DOHH2 (cell line): ENCODE results near the gene ZNF641.

Experiments
- H3F3A ChIP-seq: fragments of 200-600 bp; sonication (generic), shearing (Covaris generic); 2 replicates; pipeline ENCODE4 v1.6.0; 2016; ENCODE audit warnings: antibody characterized with exemption, mild to moderate bottlenecking; ENCODE audit not compliant: control insufficient read depth, insufficient read depth
- H3K27ac ChIP-seq: fragments of 200-600 bp; sonication (generic); 2 replicates; pipeline ENCODE4 v1.5.1; 2014; ENCODE audit warnings: low read depth, mild to moderate bottlenecking, low read length, moderate library complexity
- H3K27me3 ChIP-seq: fragments of 200-600 bp; sonication (generic); 2 replicates; pipeline ENCODE4 v1.6.1; 2014; ENCODE audit warnings: mild to moderate bottlenecking, low read length, mixed read lengths; ENCODE audit not compliant: control insufficient read depth
- H3K36me3 ChIP-seq: fragments of 200-600 bp; sonication (generic); 2 replicates; pipeline ENCODE4 v1.6.1; 2014; ENCODE audit warnings: mild to moderate bottlenecking, low read length, moderate library complexity, mixed read lengths; ENCODE audit not compliant: control insufficient read depth
- H3K4me1 ChIP-seq: fragments of 200-600 bp; sonication (generic); 2 replicates; pipeline ENCODE4 v1.6.1; 2014; ENCODE audit warnings: mild to moderate bottlenecking, low read length, mixed read lengths; ENCODE audit not compliant: control insufficient read depth
- H3K4me2 ChIP-seq: fragments of 200-600 bp; sonication (generic); 2 replicates; pipeline ENCODE4 v1.6.0; 2014; ENCODE audit warnings: mild to moderate bottlenecking, low read length, moderate library complexity
- H3K4me3 ChIP-seq: fragments of 200-600 bp; sonication (generic); 2 replicates; pipeline ENCODE4 v1.5.1; 2014; ENCODE audit warnings: mild to moderate bottlenecking, low read length, mixed read lengths
- H3K79me2 ChIP-seq: fragments of 200-600 bp; sonication (generic); 2 replicates; pipeline ENCODE4 v1.6.1; 2014; ENCODE audit warnings: mild to moderate bottlenecking, low read length, mixed read lengths; ENCODE audit not compliant: control insufficient read depth
- H3K9me2 ChIP-seq: fragments of 200-600 bp; sonication (generic); replicated peaks from 2 replicates; pipeline ENCODE4 v1.6.1; 2014; ENCODE audit warnings: mild to moderate bottlenecking, low read length, mixed read lengths; ENCODE audit not compliant: control insufficient read depth
- H3K9me3 ChIP-seq: fragments of 200-600 bp; sonication (generic); 2 replicates; pipeline ENCODE4 v1.6.1; 2014; ENCODE audit warnings: antibody characterized with exemption, low read length, mixed read lengths; ENCODE audit not compliant: control insufficient read depth, insufficient read depth
- H4K20me1 ChIP-seq: fragments of 200-600 bp; sonication (generic); 2 replicates; pipeline ENCODE4 v1.6.0; 2014; ENCODE audit warnings: low read depth, mild to moderate bottlenecking, antibody characterized with exemption, low read length, moderate library complexity; ENCODE audit not compliant: control insufficient read depth, insufficient read depth
- EZH2phosphoT487 ChIP-seq: fragments of 200-600 bp; sonication (generic); IDR thresholded peaks from 2 replicates; pipeline ENCODE4 v1.6.1; 2017; ENCODE audit warnings: borderline replicate concordance, mild to moderate bottlenecking, antibody characterized with exemption, low read length, moderate library complexity, mixed read lengths
- TF ChIP-seq, protein P1 (sequence below): fragments of 200-600 bp; sonication (generic); IDR thresholded peaks from one replicate; pipeline ENCODE4 v1.5.1; 2014; ENCODE audit warnings: antibody characterized with exemption, mild to moderate bottlenecking, low read depth, low read length; ENCODE audit not compliant: poor library complexity, severe bottlenecking

Gene ZNF641

DNA sequence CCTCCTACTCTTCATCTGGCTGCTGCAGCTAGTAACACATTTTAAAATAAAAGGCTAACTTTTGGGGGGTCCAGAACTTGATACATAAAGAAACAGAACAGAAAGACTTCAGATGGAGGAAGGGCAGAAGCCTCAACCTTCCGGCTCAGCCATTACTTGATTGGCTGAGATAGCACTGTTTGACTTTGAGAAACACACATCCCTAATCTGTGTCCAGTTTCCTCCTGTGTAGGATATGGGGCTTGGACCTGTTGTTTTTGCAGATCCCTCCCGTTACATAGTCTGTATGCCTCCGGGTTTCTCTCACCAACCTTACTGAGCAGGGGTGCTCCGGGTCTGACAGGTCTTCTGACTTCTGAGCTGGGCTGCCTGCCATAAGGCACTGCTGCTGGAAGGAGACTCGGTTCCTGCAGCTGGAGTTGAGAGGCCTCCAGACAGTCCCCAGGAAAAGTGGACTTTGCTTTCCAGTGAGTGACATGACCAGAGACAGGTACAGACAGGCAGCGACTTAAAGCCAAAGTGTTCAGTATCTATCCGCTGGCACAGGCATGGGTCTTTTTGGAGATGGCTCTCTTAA, 8.3 kb upstream of the ZNF641 start:
- Histone ChIP-seq H3K27me3 (0 out of 2 replicates have a peak, but pooled peaks cover 6% of the 10 kb centered on the region), H3K9me3 (no peaks in the 10 kb centered on the region), H3K36me3 (no peaks in the 10 kb centered on the region), H4K20me1 (no peaks in the 10 kb centered on the region), H3K79me2 (no peaks in the 10 kb centered on the region), H3F3A (no peaks in the 10 kb centered on the region), H3K27ac (no peak overlapping the region), H3K4me3 (no peak overlapping the region), H3K4me2 (no peak overlapping the region), H3K9me2 (no peaks in the 10 kb centered on the region), H3K4me1 (no peaks in the 10 kb centered on the region)
- TF ChIP-seq, protein P1, sequence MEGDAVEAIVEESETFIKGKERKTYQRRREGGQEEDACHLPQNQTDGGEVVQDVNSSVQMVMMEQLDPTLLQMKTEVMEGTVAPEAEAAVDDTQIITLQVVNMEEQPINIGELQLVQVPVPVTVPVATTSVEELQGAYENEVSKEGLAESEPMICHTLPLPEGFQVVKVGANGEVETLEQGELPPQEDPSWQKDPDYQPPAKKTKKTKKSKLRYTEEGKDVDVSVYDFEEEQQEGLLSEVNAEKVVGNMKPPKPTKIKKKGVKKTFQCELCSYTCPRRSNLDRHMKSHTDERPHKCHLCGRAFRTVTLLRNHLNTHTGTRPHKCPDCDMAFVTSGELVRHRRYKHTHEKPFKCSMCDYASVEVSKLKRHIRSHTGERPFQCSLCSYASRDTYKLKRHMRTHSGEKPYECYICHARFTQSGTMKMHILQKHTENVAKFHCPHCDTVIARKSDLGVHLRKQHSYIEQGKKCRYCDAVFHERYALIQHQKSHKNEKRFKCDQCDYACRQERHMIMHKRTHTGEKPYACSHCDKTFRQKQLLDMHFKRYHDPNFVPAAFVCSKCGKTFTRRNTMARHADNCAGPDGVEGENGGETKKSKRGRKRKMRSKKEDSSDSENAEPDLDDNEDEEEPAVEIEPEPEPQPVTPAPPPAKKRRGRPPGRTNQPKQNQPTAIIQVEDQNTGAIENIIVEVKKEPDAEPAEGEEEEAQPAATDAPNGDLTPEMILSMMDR = no peak
- no peak for TF ChIP-seq EZH2phosphoT487

DNA sequence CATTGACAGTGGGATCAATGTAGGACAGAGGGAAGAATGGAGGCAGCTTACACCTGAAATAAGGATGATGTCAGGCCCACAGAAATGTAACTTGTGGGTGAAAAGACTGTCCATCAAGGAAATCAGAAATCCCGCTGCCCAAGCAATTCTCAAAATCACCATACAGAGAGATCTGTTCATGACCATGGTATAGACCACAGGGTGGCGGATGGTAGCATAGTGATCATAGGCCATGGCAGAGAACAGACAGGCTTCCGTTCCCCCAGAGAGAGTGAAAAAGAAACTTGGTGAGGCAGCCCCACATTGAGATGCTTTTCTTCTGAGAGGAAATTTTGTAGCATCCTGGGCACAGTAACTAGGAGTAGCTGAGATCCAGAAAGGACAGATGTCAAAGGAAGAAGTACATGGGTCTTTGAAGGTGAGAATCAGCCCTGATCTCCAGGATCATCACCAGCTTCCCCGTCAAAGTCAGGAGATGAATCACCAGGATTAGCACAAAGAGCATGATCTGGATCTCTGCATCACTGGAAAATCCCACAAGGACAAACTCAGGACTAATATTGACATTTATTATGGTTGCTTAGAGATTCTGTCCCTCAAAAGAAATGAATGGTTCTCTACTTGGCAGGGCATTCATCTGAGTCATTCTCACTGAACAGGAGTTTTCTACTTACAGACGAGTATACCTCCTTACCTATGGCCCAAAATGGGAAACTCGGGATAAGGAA, 5.5 kb upstream of the ZNF641 start:
- TF ChIP-seq, protein P1 = no peak
- TF ChIP-seq EZH2phosphoT487 = no peak
- H4K20me1 ChIP-seq = no peaks in the 10 kb centered on the region
- H3K9me3 ChIP-seq = no peaks in the 10 kb centered on the region
- H3K27ac ChIP-seq = no peak overlapping the region
- 0 out of 2 replicates have a peak, but pooled peaks cover 6% of the 10 kb centered on the region for H3K27me3 ChIP-seq
- H3K36me3 ChIP-seq = no peaks in the 10 kb centered on the region
- peaks cover 5% of the 10 kb centered on the region for H3K4me1 ChIP-seq
- H3K4me2 ChIP-seq = no peak overlapping the region
- H3K79me2 ChIP-seq = no peaks in the 10 kb centered on the region
- H3F3A ChIP-seq = peaks cover 5% of the 10 kb centered on the region
- no peaks in the 10 kb centered on the region for H3K9me2 ChIP-seq
- no peak overlapping the region for H3K4me3 ChIP-seq

DNA sequence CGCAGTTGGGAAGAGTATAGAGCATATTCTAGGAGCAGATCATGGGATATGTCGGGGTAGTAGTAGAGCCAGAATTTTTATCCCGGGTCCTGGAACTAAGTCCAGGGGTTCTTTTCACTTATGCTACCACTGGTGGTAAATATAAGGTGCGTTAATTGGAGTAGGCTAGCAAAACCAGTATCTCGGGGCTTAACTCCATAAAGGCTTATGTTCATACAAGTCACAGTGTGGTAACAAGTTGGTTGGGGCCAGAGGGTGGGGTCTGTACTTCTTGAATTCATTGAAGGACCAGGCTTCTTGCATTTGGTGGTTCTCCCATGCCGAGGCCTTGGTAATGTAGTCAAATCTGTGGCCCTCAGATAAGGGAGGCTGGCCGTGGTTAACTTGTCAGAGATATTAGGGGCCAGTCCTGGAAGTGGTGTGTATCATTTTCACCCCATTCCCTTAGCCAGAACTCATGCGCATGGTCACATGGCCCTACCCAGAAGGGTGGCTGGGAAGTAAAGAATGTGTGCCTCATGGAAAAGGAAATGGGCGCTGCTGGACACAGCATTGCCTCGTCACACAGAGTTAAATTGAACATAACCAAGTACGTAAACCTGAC, 1.5 kb upstream of the ZNF641 start:
- Histone ChIP-seq H3K4me1 (peaks cover 19% of the 10 kb centered on the region), H3K9me2 (no peaks in the 10 kb centered on the region), H3K4me3 (no peak overlapping the region), H3F3A (peaks cover 9% of the 10 kb centered on the region), H3K9me3 (no peaks in the 10 kb centered on the region), H3K4me2 (no peak overlapping the region), H4K20me1 (no peaks in the 10 kb centered on the region), H3K27me3 (0 out of 2 replicates have a peak, but pooled peaks cover 6% of the 10 kb centered on the region), H3K79me2 (0 out of 2 replicates have a peak, but pooled peaks cover 3% of the 10 kb centered on the region), H3K36me3 (peaks cover 9% of the 10 kb centered on the region; the same call in 1 of the 2 replicates), H3K27ac (no peak overlapping the region)
- TF ChIP-seq, protein P1 = no peak
- no peak for TF ChIP-seq EZH2phosphoT487
